IPS-11a (cell line): ENCODE measurements around the gene MRPL53.

Source experiments
- H3K4me3 ChIP-seq: one replicate; pipeline ENCODE4 v1.5.1; 2013; ENCODE audit warnings: low read depth, low read length, control low read depth

The MRPL53 gene

GRCh38 chr2:74502720-74503505 lies 30.4 kb upstream of the MRPL53 start:
- H3K4me3 ChIP-seq: peak overlapping the region; percentile 24

DNA sequence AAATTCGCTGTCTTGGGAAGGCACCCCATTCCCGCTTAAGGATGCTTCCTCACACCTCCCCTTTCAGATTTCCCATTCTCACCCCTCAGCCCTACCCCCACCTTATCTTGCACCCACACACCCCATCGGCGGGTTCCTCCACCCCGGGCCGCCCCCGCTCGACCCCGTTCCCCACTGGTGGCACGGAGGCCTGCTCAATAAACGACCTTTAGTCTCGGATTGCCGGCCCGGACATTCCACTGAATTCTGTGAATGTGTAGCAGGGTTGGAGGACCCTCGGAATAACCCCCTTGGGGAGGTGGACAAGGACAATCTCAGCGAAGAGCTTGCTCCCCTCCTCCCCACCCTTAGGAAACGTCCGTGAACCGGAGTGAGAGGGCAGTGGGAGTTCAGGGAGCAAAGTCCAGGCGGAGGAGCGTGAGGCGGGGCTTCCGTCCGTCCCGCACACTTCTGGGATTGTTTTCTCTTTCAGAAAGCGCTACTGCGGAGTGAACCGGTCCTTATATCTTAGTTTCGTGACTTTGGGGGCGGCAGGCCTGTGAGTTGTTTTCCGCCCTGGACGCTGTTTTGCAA lies 29.8 kb upstream of the MRPL53 start:
- H3K4me3 ChIP-seq: peak overlapping the region; percentile 24

DNA sequence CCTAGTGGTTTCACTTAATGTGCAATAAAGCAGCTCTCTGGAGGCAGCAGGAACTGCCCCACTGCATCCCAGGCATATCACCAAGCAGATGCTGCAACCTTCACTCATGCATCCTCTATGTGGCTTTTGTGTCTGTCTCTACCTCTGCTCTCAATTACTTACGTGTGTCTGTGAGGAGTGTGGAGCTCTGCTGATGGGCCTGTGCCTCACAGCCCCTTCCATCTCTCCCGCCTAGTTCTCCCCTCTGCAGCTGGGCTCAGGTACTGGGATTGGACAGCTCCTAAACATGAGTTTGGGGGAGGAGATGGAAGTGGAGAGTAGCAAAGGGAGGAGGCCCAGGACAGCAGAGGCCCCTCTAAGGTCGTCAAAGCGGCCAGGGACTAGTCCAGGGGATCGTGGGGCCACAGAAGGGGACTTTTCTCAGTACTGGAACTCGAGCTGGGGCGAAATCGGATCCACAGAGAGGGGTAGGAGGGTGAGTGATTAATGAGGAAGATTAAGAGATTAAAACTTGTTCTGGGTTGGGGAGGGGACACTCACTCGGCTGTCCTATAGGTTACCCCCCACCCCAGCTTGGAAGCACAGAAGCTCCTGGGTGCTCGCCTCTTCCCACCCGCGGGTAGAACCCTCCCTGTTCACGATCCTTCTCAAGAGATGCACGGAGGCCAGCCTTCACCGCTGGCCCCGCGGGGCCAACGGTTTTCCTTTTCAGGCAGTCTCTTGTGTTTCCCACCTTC lies 29.0 kb upstream of the MRPL53 start:
- H3K4me3 ChIP-seq: no peak overlapping the region

DNA sequence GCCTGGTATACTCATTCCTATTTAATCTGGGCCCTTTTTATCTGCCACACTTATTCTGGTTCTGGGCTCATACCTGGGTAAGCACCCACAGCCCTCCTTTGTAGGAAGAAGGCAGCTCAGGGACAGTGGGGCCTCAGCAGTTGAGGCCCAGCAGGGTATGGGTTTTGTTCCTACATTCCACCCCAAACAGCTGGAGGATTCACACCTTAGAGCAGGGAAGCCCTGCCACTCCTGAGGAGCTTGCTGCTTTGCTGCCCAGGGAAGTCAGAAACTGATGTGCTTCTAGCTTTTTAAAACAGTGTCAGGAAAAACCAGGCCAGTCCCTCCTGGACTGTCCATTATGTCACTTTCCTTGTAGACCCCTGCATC lies 28.1 kb upstream of the MRPL53 start:
- H3K4me3 ChIP-seq: no peak overlapping the region

DNA sequence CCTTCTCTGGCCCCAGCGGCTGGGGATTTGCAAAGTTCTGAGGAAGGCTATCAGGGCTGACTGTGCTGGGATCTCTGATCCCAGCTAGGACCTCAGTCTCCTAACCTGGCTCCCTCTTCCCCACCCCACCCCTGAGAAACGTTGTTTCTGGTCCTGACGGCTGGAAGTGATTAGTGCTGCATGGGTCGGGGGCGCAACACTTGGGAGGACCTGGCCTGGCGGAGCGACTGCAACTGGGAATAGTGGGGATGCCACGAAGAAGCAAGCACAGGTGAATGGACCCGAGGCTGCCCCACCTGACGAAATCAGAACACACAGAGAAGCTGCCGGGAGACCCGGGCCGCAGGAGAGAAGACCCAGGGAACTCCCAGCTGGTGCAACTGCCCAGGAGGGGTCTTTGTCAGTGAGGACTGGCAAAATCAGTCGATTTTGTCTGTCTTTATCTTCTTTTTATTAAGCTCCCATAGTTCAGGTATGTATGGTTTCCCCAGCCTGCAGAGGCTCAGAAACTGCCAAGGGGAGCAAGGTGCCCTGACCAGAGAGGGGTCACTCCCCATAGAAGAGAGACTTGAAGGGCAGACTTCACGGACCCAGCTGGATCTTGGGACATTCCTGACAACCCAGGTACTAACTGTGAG lies 27.6 kb upstream of the MRPL53 start:
- H3K4me3 ChIP-seq: no peak overlapping the region

DNA sequence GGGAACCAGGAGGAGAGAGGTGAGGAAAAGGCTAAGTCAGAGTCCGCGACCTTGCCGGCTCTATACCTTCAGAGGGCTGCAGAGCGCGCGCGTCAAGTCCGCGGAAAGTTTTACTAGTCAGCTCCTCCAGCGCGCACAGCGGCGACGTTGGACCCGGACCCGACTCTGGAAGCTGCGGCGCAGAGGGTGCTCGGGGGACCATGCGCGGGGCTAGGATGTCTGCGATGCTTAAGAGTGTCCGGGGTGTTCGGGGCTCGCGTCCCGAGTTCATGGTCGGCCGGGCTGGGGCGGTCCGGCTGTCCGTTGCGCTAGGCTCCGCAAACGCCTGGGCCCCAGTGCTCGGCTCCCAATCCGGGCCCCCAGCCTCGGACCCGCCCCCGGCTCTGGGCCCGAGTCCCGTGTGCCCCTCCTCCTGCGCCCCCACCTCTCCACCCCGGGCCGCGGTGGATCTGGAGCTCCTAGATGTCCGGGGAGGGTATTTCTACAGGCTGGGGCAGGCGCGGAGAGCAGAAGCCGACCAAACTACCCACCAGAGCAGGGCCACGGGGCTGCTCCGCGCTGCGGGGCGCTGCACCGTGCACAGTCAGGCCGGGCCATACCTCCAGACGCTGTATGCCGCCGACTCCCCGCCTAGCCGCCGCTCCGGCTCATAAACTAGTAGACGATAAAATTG lies 26.9 kb upstream of the MRPL53 start, which contains the start of gene LBX2:
Gene LBX2 (minus strand): TSS at position 337 of the 673 bp plus-strand sequence. CDS start 66 bp downstream, at position 271.
- peak within 1 kb of the TSS; percentile 20 for H3K4me3 ChIP-seq

GRCh38 chr2:74498500-74499266 lies 26.2 kb upstream of the MRPL53 start:
- peak overlapping the region; percentile 29 for H3K4me3 ChIP-seq

DNA sequence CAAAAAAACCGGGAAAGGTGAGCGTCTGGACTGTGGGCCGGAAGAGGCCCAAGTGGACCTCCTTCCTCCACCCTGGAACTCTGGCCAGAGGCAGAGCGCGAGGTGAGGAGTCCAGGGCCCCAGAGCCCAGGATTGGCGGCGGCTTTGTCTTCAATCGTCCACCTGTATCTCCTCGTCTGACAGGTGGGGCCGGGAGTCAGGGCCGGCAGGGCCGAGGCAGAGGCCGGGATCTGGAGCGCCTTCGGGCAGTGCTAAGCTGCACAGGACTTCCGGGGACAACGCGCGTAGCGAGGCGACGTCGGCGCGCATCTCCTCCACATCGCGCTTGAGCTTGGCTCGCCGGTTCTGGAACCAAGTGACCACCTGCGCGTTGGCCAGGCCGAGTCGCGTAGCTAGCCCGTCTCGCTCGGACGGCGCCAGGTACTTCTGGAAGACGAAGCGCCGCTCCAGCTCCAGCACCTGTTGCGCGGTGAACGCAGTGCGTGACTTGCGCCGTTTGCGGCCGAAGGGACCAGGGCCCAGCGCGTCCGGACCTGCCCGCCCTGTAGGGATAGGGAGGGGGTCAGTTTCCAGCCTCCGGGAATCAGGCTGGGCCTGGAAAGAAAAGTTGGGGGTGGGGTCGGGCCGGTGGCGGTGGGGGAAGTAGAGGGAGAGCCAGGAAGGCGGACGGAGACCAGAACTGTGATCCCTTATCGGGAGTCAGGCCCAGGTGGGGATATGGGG lies 25.5 kb upstream of the MRPL53 start:
- peak overlapping the region; percentile 29 for H3K4me3 ChIP-seq

DNA sequence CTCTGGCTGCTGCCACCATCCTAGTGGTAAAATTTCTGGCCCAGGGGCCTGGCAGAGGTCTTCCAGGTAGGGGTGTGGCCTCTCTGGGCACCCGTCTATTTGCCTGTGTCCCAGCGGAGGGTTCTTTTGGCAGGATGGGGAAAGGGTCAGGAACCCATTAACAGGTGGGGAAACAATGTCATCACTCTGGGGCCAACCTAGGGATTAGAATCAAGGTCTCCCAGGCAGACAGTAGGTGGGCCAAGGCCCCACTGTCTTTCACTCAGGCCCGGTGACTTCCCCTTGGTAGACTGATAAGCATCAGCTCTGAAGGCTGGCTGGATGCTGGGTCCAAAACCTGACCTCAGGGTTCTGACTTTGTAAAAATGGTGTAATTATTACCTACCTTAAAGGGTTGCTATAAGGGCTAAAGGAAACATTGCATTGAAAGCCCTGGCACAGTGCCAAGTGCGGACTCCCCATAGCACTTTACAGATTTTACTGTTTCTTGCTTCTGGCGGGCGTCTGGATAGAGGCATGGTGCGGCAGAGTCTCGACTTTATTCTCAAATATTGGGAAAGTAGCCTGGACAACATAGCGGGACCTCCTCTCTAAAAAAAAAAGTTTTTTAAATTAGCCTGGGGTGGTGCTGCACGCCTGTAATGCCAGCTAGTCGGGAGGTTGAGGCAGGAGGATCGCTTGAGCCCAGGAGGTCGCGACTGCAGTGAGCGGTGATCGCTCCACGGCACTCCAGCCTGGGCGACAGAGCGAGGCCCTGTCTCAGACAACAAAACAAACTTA lies 24.7 kb upstream of the MRPL53 start:
- no peak overlapping the region for H3K4me3 ChIP-seq

GRCh38 chr2:74495440-74495839 lies 23.0 kb upstream of the MRPL53 start:
- no peak overlapping the region for H3K4me3 ChIP-seq

- H3K4me3 ChIP-seq: no peak overlapping the region
Measured at GRCh38 chr2:74493546-74493945, 21.1 kb upstream of the MRPL53 start.

GRCh38 chr2:74491648-74492544 lies 19.4 kb upstream of the MRPL53 start:
- no peak overlapping the region for H3K4me3 ChIP-seq

GRCh38 chr2:74489906-74490305 lies 17.4 kb upstream of the MRPL53 start:
- no peak overlapping the region for H3K4me3 ChIP-seq

DNA sequence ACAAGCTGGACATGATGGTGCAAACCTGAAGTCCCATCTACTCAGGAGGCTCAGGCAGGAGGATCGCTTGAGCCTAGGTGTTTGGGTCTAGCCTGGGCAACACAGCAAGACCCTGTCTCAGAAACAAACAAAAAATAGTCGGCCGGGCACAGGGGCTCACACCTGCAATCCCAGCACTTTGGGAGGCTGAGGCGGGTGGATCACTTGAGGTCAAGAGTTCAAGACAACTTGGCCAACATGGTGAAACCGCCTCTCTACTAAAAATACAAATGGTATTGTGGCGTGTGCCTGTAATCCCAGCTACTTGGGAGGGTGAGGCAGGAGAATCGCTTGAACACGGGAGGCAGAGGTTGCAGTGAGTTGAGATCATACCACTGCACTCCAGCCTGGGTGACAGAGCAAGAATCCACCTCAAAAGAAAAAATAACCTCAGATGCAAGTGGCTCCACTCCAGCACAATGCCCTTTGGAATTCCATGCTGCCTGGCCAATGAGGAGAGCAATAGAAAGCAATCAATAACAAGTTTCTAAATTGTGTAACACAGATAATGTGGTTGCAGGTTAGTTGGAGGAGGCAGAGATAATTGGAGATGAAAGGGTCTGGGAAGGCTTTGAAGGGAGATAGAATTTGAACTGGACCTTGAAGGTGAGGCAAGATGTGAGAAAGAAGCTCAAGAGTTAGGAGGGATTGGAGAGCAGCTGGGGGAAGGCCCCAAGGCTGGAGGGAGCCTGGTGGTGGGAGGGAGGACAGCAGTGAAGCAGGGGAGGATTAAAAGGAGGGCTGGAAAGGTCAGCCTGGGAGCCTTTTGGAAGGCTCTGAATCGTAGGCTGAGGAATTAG lies 16.4 kb upstream of the MRPL53 start:
- H3K4me3 ChIP-seq: no peak overlapping the region

- no peak overlapping the region for H3K4me3 ChIP-seq
Measured at GRCh38 chr2:74486141-74486540, 13.7 kb upstream of the MRPL53 start.

GRCh38 chr2:74483675-74484164 lies 11.2 kb upstream of the MRPL53 start:
- H3K4me3 ChIP-seq: peak overlapping the region; percentile 97
